Neural cell (in vitro differentiated cells): ENCODE measurements around the gene TBC1D14. TPM values are rescaled to one million over a fixed set of nuclear protein-coding genes. Genes with fewer than 3 reads are reported as not detected.

Experiments
- H2AFZ ChIP-seq: fragments of 200-600, 300-800 bp; sonication (generic), shearing (Covaris generic); 2 replicates; pipeline ENCODE4 v1.6.0; 2014; ENCODE audit warnings: low read depth, mild to moderate bottlenecking, antibody characterized with exemption, low read length, moderate library complexity
- H3F3A ChIP-seq: fragments of 200-600 bp; shearing (Covaris generic); 2 replicates; pipeline ENCODE4 v1.6.1; 2016; ENCODE audit warnings: mild to moderate bottlenecking, moderate library complexity, mixed read lengths, antibody characterized with exemption, low read length; ENCODE audit not compliant: insufficient read depth, poor library complexity, severe bottlenecking
- H3K27ac ChIP-seq: fragments of 200-600, 300-800 bp; sonication (generic), shearing (Covaris generic); 2 replicates; pipeline ENCODE4 v1.5.1; 2014; ENCODE audit warnings: mild to moderate bottlenecking, low read length, moderate library complexity
- H3K27me3 ChIP-seq: fragments of 300-800, 200-600 bp; sonication (generic), shearing (Covaris generic); 2 replicates; pipeline ENCODE4 v1.6.0; 2014; ENCODE audit warnings: mild to moderate bottlenecking, low read depth, low read length, moderate library complexity; ENCODE audit not compliant: insufficient read depth
- H3K36me3 ChIP-seq: fragments of 300-800, 200-600 bp; sonication (generic), shearing (Covaris generic); 2 replicates; pipeline ENCODE4 v1.5.1; 2014; ENCODE audit warnings: mild to moderate bottlenecking, antibody characterized with exemption, low read length, moderate library complexity; ENCODE audit not compliant: insufficient read depth
- H3K4me2 ChIP-seq: fragments of 300-800, 200-600 bp; sonication (generic), shearing (Covaris generic); 2 replicates; pipeline ENCODE4 v1.6.0; 2014; ENCODE audit warnings: mild to moderate bottlenecking, low read length
- H3K4me3 ChIP-seq: fragments of 300-800, 200-600 bp; sonication (generic), shearing (Covaris generic); 2 replicates; pipeline ENCODE4 v1.5.1; 2014; ENCODE audit warnings: mild to moderate bottlenecking, low read length, moderate library complexity
- H3K79me2 ChIP-seq: fragments of 200-600 bp; shearing (Covaris generic); replicated peaks from 2 replicates; pipeline ENCODE4 v1.6.0; 2014; ENCODE audit warnings: mild to moderate bottlenecking, low read length, moderate library complexity; ENCODE audit not compliant: insufficient read depth
- H3K9ac ChIP-seq: fragments of 300-800, 200-600 bp; sonication (generic), shearing (Covaris generic); 2 replicates; pipeline ENCODE4 v1.6.1; 2016; ENCODE audit warnings: mild to moderate bottlenecking, low read length, mixed read lengths
- H3K9me2 ChIP-seq: fragments of 200-600 bp; shearing (Covaris generic); 2 replicates; pipeline ENCODE4 v1.6.1; 2016; ENCODE audit warnings: mild to moderate bottlenecking, low read length, mixed read lengths; ENCODE audit not compliant: insufficient read depth
- H3K9me3 ChIP-seq: fragments of 200-600, 300-800 bp; sonication (generic), shearing (Covaris generic); 2 replicates; pipeline ENCODE4 v1.6.1; 2016; ENCODE audit warnings: mild to moderate bottlenecking, mixed run types, low read length, moderate library complexity, mixed read lengths
- H4K20me1 ChIP-seq: fragments of 200-600 bp; shearing (Covaris generic); 2 replicates; pipeline ENCODE4 v1.6.1; 2016; ENCODE audit warnings: mild to moderate bottlenecking, mixed run types; ENCODE audit not compliant: insufficient read depth
- EP300 ChIP-seq: fragments of 450-650 bp; conservative IDR thresholded peaks from 2 replicates; pipeline ENCODE4 v1.6.1; 2014; ENCODE audit warnings: antibody characterized with exemption, mild to moderate bottlenecking, moderate library complexity; ENCODE audit not compliant: poor library complexity, severe bottlenecking
- EZH2 ChIP-seq: fragments of 200-600, 300-800 bp; shearing (Covaris generic), sonication (generic); IDR thresholded peaks from 2 replicates; pipeline ENCODE4 v1.6.1; 2014; ENCODE audit warnings: antibody characterized with exemption, low read length, borderline replicate concordance, mild to moderate bottlenecking; ENCODE audit not compliant: insufficient read depth, poor library complexity, severe bottlenecking
- MXI1 ChIP-seq: fragments of 450-650 bp; conservative IDR thresholded peaks from 2 replicates; pipeline ENCODE4 v1.6.1; 2014; ENCODE audit warnings: antibody characterized with exemption, mild to moderate bottlenecking; ENCODE audit not compliant: poor library complexity, severe bottlenecking
- POLR2AphosphoS5 ChIP-seq: IDR thresholded peaks from 2 replicates; pipeline ENCODE4 v1.6.1; 2012
- RAD21 ChIP-seq: fragments of 450-650 bp; conservative IDR thresholded peaks from 2 replicates; pipeline ENCODE4 v1.6.1; 2014; ENCODE audit warnings: antibody characterized with exemption, mild to moderate bottlenecking, moderate library complexity
- SMC3 ChIP-seq: fragments of 450-650 bp; conservative IDR thresholded peaks from 2 replicates; pipeline ENCODE4 v1.6.1; 2014; ENCODE audit warnings: antibody characterized with exemption, mild to moderate bottlenecking, moderate library complexity; ENCODE audit not compliant: poor library complexity
- TAF1 ChIP-seq: IDR thresholded peaks from 2 replicates; pipeline ENCODE4 v1.6.1; 2012; ENCODE audit warnings: low read depth
- polyA plus RNA-seq: library from polyadenylated mRNA; depleted of rRNA; stranded (reverse); fragments of >200 nt; gene quantifications from 2 replicates; pipeline ENCODE4 v1.2.3, GENCODE V29; 2014
- TF ChIP-seq, protein P1 (sequence below): fragments of 450-650 bp; IDR thresholded peaks from 2 replicates; pipeline ENCODE4 v1.5.1; 2014; ENCODE audit warnings: antibody characterized with exemption, mild to moderate bottlenecking, moderate library complexity; ENCODE audit not compliant: poor library complexity, severe bottlenecking
- TF ChIP-seq, protein P2 (sequence below): IDR thresholded peaks from 2 replicates; pipeline ENCODE4 v1.6.1; 2012; ENCODE audit warnings: borderline replicate concordance

The TBC1D14 gene
- polyA plus RNA-seq, 1 donor from 2014 or later: 125 TPM

DNA sequence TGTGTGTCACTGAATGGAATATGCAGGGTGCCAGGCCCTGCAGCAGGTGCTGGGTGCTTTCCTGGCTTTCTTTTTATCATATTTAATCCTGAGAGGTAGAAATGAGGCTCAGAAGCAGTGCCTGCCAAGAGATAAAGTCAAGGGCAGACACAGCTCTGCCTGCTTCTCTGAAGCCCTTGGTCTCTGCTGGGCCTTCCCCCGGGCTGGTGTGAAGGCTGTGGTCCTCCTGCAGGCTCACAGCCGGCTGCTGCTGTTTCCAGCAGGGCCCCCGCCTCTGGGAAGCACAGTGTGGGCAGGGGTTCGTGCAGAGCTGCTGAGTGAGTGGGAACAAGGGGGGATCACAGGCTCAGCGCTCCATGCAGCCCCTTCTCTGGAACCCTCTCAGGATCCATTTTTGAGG is 49.6 kb downstream of the TBC1D14 start:
- H3F3A ChIP-seq: no peaks in the 10 kb centered on the region
- no peak overlapping the region for H3K27ac ChIP-seq
- H3K4me2 ChIP-seq: no peak overlapping the region
- no peaks in the 10 kb centered on the region for H3K9me2 ChIP-seq
- no peaks in the 10 kb centered on the region for H3K36me3 ChIP-seq
- no peak overlapping the region for H3K9ac ChIP-seq
- no peak overlapping the region for H3K4me3 ChIP-seq
- no peaks in the 10 kb centered on the region for H4K20me1 ChIP-seq
- no peak for TF ChIP-seq EZH2
- TF ChIP-seq RAD21: no peak
- TF ChIP-seq TAF1: no peak
- TF ChIP-seq, protein P1, sequence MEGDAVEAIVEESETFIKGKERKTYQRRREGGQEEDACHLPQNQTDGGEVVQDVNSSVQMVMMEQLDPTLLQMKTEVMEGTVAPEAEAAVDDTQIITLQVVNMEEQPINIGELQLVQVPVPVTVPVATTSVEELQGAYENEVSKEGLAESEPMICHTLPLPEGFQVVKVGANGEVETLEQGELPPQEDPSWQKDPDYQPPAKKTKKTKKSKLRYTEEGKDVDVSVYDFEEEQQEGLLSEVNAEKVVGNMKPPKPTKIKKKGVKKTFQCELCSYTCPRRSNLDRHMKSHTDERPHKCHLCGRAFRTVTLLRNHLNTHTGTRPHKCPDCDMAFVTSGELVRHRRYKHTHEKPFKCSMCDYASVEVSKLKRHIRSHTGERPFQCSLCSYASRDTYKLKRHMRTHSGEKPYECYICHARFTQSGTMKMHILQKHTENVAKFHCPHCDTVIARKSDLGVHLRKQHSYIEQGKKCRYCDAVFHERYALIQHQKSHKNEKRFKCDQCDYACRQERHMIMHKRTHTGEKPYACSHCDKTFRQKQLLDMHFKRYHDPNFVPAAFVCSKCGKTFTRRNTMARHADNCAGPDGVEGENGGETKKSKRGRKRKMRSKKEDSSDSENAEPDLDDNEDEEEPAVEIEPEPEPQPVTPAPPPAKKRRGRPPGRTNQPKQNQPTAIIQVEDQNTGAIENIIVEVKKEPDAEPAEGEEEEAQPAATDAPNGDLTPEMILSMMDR: no peak
- TF ChIP-seq MXI1: no peak
- TF ChIP-seq, protein P2, sequence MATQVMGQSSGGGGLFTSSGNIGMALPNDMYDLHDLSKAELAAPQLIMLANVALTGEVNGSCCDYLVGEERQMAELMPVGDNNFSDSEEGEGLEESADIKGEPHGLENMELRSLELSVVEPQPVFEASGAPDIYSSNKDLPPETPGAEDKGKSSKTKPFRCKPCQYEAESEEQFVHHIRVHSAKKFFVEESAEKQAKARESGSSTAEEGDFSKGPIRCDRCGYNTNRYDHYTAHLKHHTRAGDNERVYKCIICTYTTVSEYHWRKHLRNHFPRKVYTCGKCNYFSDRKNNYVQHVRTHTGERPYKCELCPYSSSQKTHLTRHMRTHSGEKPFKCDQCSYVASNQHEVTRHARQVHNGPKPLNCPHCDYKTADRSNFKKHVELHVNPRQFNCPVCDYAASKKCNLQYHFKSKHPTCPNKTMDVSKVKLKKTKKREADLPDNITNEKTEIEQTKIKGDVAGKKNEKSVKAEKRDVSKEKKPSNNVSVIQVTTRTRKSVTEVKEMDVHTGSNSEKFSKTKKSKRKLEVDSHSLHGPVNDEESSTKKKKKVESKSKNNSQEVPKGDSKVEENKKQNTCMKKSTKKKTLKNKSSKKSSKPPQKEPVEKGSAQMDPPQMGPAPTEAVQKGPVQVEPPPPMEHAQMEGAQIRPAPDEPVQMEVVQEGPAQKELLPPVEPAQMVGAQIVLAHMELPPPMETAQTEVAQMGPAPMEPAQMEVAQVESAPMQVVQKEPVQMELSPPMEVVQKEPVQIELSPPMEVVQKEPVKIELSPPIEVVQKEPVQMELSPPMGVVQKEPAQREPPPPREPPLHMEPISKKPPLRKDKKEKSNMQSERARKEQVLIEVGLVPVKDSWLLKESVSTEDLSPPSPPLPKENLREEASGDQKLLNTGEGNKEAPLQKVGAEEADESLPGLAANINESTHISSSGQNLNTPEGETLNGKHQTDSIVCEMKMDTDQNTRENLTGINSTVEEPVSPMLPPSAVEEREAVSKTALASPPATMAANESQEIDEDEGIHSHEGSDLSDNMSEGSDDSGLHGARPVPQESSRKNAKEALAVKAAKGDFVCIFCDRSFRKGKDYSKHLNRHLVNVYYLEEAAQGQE: no peak
- TF ChIP-seq POLR2AphosphoS5: no peak
- TF ChIP-seq SMC3: no peak
- TF ChIP-seq EP300: no peak
- no peaks in the 10 kb centered on the region for H3K79me2 ChIP-seq
- H3K27me3 ChIP-seq: no peaks in the 10 kb centered on the region
- no peak overlapping the region for H2AFZ ChIP-seq
- H3K9me3 ChIP-seq: no peaks in the 10 kb centered on the region

DNA sequence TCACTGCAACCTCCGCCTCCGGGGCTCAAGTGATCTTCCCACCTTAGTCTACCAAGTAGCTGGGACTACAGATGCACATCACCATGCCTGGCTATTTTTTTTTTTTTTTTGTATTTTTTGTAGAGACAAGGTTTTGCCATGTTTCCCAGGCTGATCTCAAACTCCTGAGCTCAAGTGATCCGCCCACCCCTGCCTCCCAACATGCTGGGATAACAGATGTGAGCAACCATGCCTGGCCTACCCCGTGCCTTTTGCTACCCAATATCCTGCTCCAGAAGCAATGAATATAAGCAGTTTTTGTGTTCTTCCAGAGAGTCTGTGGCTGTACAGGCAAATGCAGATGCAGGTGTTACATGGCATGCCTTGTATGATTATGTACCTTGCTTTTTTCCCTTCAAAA is 50.5 kb downstream of the TBC1D14 start:
- Histone ChIP-seq H3K27me3 (no peaks in the 10 kb centered on the region), H3K79me2 (no peaks in the 10 kb centered on the region), H3F3A (no peaks in the 10 kb centered on the region), H3K27ac (no peak overlapping the region), H3K36me3 (no peaks in the 10 kb centered on the region), H3K4me3 (no peak overlapping the region), H3K9ac (no peak overlapping the region), H3K4me2 (no peak overlapping the region), H3K9me3 (no peaks in the 10 kb centered on the region), H3K9me2 (no peaks in the 10 kb centered on the region), H4K20me1 (no peaks in the 10 kb centered on the region), H2AFZ (no peak overlapping the region)
- TF ChIP-seq TAF1 (no peak), MXI1 (no peak), EP300 (no peak), SMC3 (no peak), RAD21 (no peak), POLR2AphosphoS5 (no peak), EZH2 (no peak)
- TF ChIP-seq, protein P1: no peak
- TF ChIP-seq, protein P2: no peak
